GM12891 (cell line): ENCODE measurements around the gene TCF7.

Experiments used
- PAX5 ChIP-seq: IDR thresholded peaks from 2 replicates; pipeline ENCODE4 v1.6.1; 2011; ENCODE audit warnings: low read length, moderate library complexity, mild to moderate bottlenecking; ENCODE audit not compliant: insufficient read depth, severe bottlenecking
- POLR2A ChIP-seq: IDR thresholded peaks from 2 replicates; pipeline ENCODE4 v1.6.1; 2011; ENCODE audit warnings: low read depth, low read length, control low read depth
- POLR2AphosphoS5 ChIP-seq: IDR thresholded peaks from 2 replicates; pipeline ENCODE4 v1.6.1; 2011; ENCODE audit warnings: low read depth, low read length, control low read depth
- POU2F2 ChIP-seq: IDR thresholded peaks from 2 replicates; pipeline ENCODE4 v1.6.1; 2011; ENCODE audit warnings: low read depth, mild to moderate bottlenecking, control low read depth, low read length, moderate library complexity
- SPI1 ChIP-seq: IDR thresholded peaks from 2 replicates; pipeline ENCODE4 v1.6.1; 2011; ENCODE audit warnings: low read depth, low read length, control low read depth
- TAF1 ChIP-seq: IDR thresholded peaks from 2 replicates; pipeline ENCODE4 v1.6.1; 2011; ENCODE audit warnings: low read depth, low read length, control low read depth

- no peak for TF ChIP-seq POLR2A
- TF ChIP-seq POLR2AphosphoS5: no peak
- TF ChIP-seq SPI1: no peak
- TF ChIP-seq TAF1: no peak
- no peak for TF ChIP-seq POU2F2
- TF ChIP-seq PAX5: no peak
Observed at GRCh38 chr5:134090522-134090921, 24.0 kb upstream of the TCF7 start.
